Hepatocyte (in vitro differentiated cells): ENCODE measurements around the gene CD58.

ENCODE experiments used
- CTCF ChIP-seq: fragments of 200-600 bp; sonication (generic); IDR thresholded peaks from 2 replicates; pipeline ENCODE4 v1.5.1; 2016; ENCODE audit warnings: antibody characterized with exemption, mild to moderate bottlenecking; ENCODE audit not compliant: poor library complexity
- EZH2 ChIP-seq: fragments of 200-600 bp; sonication (generic); IDR thresholded peaks from 2 replicates; pipeline ENCODE4 v1.6.1; 2016; ENCODE audit warnings: antibody characterized with exemption, mild to moderate bottlenecking, borderline replicate concordance

GRCh38 chr1:116493036-116493435 lies 77.8 kb downstream of the CD58 start:
- TF ChIP-seq CTCF (no peak), EZH2 (no peak)
